ENCODE results near the gene LRRC75A. TPM values are rescaled to one million over a fixed set of nuclear protein-coding genes. Genes with fewer than 3 reads are reported as not detected.

Gene LRRC75A
- total RNA-seq, 1 experiment from 2014 or later: 1.2 TPM

- no peak for ATAC-seq
- H3K36me3 ChIP-seq (ENCODE audit: control insufficient read depth, insufficient read depth, low read length): no peaks in the 10 kb centered on the region
- in situ Hi-C loops (cut with HindIII; ENCODE audit: low pct_unique_long_range_greater_than_20kb, low sequenced_read_pairs) (no loop called here), intact Hi-C loops (cut with micrococcal nuclease; ENCODE audit: unreplicated experiment) (no loop called here)
- DNase-seq (ENCODE audit: low read depth, low spot score): no peak
- H3K9me3 ChIP-seq (ENCODE audit: control insufficient read depth, insufficient read depth, low read depth, low read length): no peaks in the 10 kb centered on the region
- H3K27me3 ChIP-seq (ENCODE audit: control insufficient read depth, insufficient read depth, low read length): no peaks in the 10 kb centered on the region
- POLR2A ChIA-PET: interaction anchor here (0.5 kb wide), 1 partner anchor 37 kb away, joined by 3 read pairs; no protein-coding TSS in a partner anchor
- CTCF ChIA-PET: no interaction called here
- H3K27ac ChIP-seq (ENCODE audit: low read length): no peak overlapping the region
- H3K4me3 ChIP-seq (ENCODE audit: low read depth in 2 of 2, low read length in 2 of 2): no peak overlapping the region
- H3K4me1 ChIP-seq (ENCODE audit: control insufficient read depth, insufficient read depth, low read length): peaks cover 8% of the 10 kb centered on the region; the same call in 1 of the 2 replicates
- no TSS peak for BruUV-seq (replicated peaks)
- TF ChIP-seq SIN3A (IDR thresholded peaks at IDR 0.05; ENCODE audit: borderline replicate concordance, insufficient read depth, low read depth, low read length) (no peak), TCF7L2 (IDR thresholded peaks at IDR 0.05; ENCODE audit: low read depth, low read length) (no peak), CTCF (IDR thresholded peaks at IDR 0.05) (no peak), REST (IDR thresholded peaks at IDR 0.05; ENCODE audit: insufficient read depth in 1 of 2, low read depth in 2 of 2, low read length in 1 of 2) (no peak), POLR2AphosphoS5 (IDR thresholded peaks at IDR 0.05; ENCODE audit: low read depth, low read length) (no peak)
Observed at GRCh38 chr17:16423226-16423872, 68.6 kb downstream of the LRRC75A start.

GRCh38 chr17:16422416-16422815 is 69.6 kb downstream of the LRRC75A start:
- no peaks in the 10 kb centered on the region for H3K36me3 ChIP-seq (ENCODE audit: control insufficient read depth, insufficient read depth, low read length)
- in situ Hi-C loops (cut with HindIII; ENCODE audit: low pct_unique_long_range_greater_than_20kb, low sequenced_read_pairs) (no loop called here), intact Hi-C loops (cut with micrococcal nuclease; ENCODE audit: unreplicated experiment) (no loop called here)
- no peak overlapping the region for H3K27ac ChIP-seq (ENCODE audit: low read length)
- no TSS peak for BruUV-seq (replicated peaks)
- CTCF ChIA-PET: no interaction called here
- no peak overlapping the region for H3K4me3 ChIP-seq (ENCODE audit: low read depth in 2 of 2, low read length in 2 of 2)
- POLR2A ChIA-PET: no interaction called here
- ATAC-seq: no peak
- H3K27me3 ChIP-seq (ENCODE audit: control insufficient read depth, insufficient read depth, low read length): no peaks in the 10 kb centered on the region
- DNase-seq (ENCODE audit: low read depth, low spot score): no peak
- no peak for TF ChIP-seq TCF7L2 (IDR thresholded peaks at IDR 0.05; ENCODE audit: low read depth, low read length)
- no peak for TF ChIP-seq SIN3A (IDR thresholded peaks at IDR 0.05; ENCODE audit: borderline replicate concordance, insufficient read depth, low read depth, low read length)
- TF ChIP-seq CTCF (IDR thresholded peaks at IDR 0.05): no peak
- TF ChIP-seq POLR2AphosphoS5 (IDR thresholded peaks at IDR 0.05; ENCODE audit: low read depth, low read length): no peak
- TF ChIP-seq REST (IDR thresholded peaks at IDR 0.05; ENCODE audit: insufficient read depth in 1 of 2, low read depth in 2 of 2, low read length in 1 of 2): no peak
- no peaks in the 10 kb centered on the region for H3K9me3 ChIP-seq (ENCODE audit: control insufficient read depth, insufficient read depth, low read depth, low read length)
- H3K4me1 ChIP-seq (ENCODE audit: control insufficient read depth, insufficient read depth, low read length): peaks cover 8% of the 10 kb centered on the region; the same call in 1 of the 2 replicates

Measured in Panc1 (cell line).